Panc1 (cell line): Measurements from ENCODE around the gene ANKRD55. TPM values are rescaled to one million over a fixed set of nuclear protein-coding genes. Genes with fewer than 3 reads are reported as not detected.
"Not testable (repeated sequence)": the region's sequence is repeated elsewhere in the genome, so short reads cannot be mapped to it uniquely, and the experiment has no call there.

Experiments used
- ATAC-seq: fragments of 200-7000 bp; cut with Tn5 transposase; 2 replicates; pipeline ENCODE4 v1.9.1; 2020; ENCODE audit warnings: mild to moderate bottlenecking, moderate library complexity
- BruUV-seq: library from RNA; stranded (reverse); fragments of 400-500 nt; replicated peaks from 2 replicates; lab custom pipeline; 2021; lab: Mats Ljungman, UMichigan
- CTCF ChIA-PET: fragments of 300-600 bp; sonication (Branson Sonifier 250); formaldehyde crosslinking; loops from one replicate; lab custom pipeline; 2022; ENCODE audit warnings: antibody characterized with exemption; lab: Charles Lee
- POLR2A ChIA-PET: fragments of 300-600 bp; sonication (Branson Sonifier 250); formaldehyde crosslinking; loops from one replicate; lab custom pipeline; 2022; ENCODE audit warnings: antibody characterized with exemption; lab: Charles Lee
- DNase-seq: peaks from one replicate; pipeline ENCODE4 v3.0.0-alpha.2; 2010; ENCODE audit warnings: low read depth, low spot score
- H3K27ac ChIP-seq: 2 replicates; pipeline ENCODE4 v1.5.1; 2011; ENCODE audit warnings: mild to moderate bottlenecking, low read length, inconsistent platforms
- H3K27me3 ChIP-seq: fragments of 200-500 bp; sonication (Bioruptor generic); 2 replicates; pipeline ENCODE4 v1.6.0; 2014; ENCODE audit warnings: low read length, inconsistent platforms; ENCODE audit not compliant: control insufficient read depth, insufficient read depth
- H3K36me3 ChIP-seq: fragments of 200-500 bp; sonication (Bioruptor generic); 2 replicates; pipeline ENCODE4 v1.5.1; 2014; ENCODE audit warnings: inconsistent platforms, mild to moderate bottlenecking, low read length, moderate library complexity; ENCODE audit not compliant: control insufficient read depth, insufficient read depth
- H3K4me1 ChIP-seq: 2 replicates; pipeline ENCODE4 v1.5.1; 2011; ENCODE audit warnings: inconsistent platforms, mild to moderate bottlenecking, low read length, moderate library complexity; ENCODE audit not compliant: control insufficient read depth, insufficient read depth
- H3K4me3 ChIP-seq, 2 experiments: 2 replicates each; pipeline ENCODE4 v1.5.1; 2011 to 2012; ENCODE audit warnings: low read depth in 2 of 2, low read length in 2 of 2, mild to moderate bottlenecking in 2 of 2, inconsistent platforms in 1 of 2, moderate library complexity in 1 of 2
- H3K9me3 ChIP-seq: fragments of 200-500 bp; sonication (Bioruptor generic); 2 replicates; pipeline ENCODE4 v1.5.1; 2014; ENCODE audit warnings: low read depth, mild to moderate bottlenecking, inconsistent platforms, low read length, moderate library complexity; ENCODE audit not compliant: control insufficient read depth, insufficient read depth
- CTCF ChIP-seq: fragments of 450-650 bp; IDR thresholded peaks from 2 replicates; pipeline ENCODE4 v1.5.1; 2017; ENCODE audit warnings: mild to moderate bottlenecking
- POLR2AphosphoS5 ChIP-seq: IDR thresholded peaks from 2 replicates; pipeline ENCODE4 v1.6.1; 2012; ENCODE audit warnings: mild to moderate bottlenecking, low read depth, low read length, moderate library complexity
- REST ChIP-seq, 2 experiments: IDR thresholded peaks; 2 replicates each; pipeline ENCODE4 v1.6.1; 2011 to 2012; ENCODE audit warnings: low read depth in 2 of 2, control low read depth in 1 of 2, low read length in 1 of 2, mild to moderate bottlenecking in 1 of 2, moderate library complexity in 1 of 2; ENCODE audit not compliant: insufficient read depth in 1 of 2
- SIN3A ChIP-seq: IDR thresholded peaks from 2 replicates; pipeline ENCODE4 v1.6.1; 2012; ENCODE audit warnings: low read depth, mild to moderate bottlenecking, low read length, moderate library complexity, borderline replicate concordance; ENCODE audit not compliant: insufficient read depth
- TCF7L2 ChIP-seq: IDR thresholded peaks from 2 replicates; pipeline ENCODE4 v1.6.1; 2011; ENCODE audit warnings: mild to moderate bottlenecking, low read depth, low read length, inconsistent platforms
- in situ Hi-C: cut with HindIII; loops from 2 replicates; pipeline ENCODE4 v1.10.0; 2016; ENCODE audit warnings: low sequenced_read_pairs, low pct_unique_long_range_greater_than_20kb
- intact Hi-C: fragments of 100-400 bp; cut with micrococcal nuclease; formaldehyde crosslinking; loops from one replicate; pipeline ENCODE4 v1.10.0; 2022; ENCODE audit not compliant: unreplicated experiment
- total RNA-seq: library from RNA; stranded (reverse); gene quantifications from one replicate; pipeline ENCODE4 v1.2.1, GENCODE V29; 2021; ENCODE audit not compliant: unreplicated experiment

ANKRD55 gene
- total RNA-seq, 1 experiment from 2014 or later: not detected

GRCh38 chr5:56152437-56152836, 80.7 kb downstream of the ANKRD55 start:
- no peaks in the 10 kb centered on the region for H3K4me1 ChIP-seq
- in situ Hi-C loops: no loop called here
- no TSS peak for BruUV-seq
- TF ChIP-seq SIN3A: no peak
- no peak for TF ChIP-seq CTCF
- TF ChIP-seq REST (IDR thresholded peaks at IDR 0.05; ENCODE audit: insufficient read depth in 1 of 2, low read depth in 2 of 2, low read length in 1 of 2): no peak
- no peak for TF ChIP-seq TCF7L2
- TF ChIP-seq POLR2AphosphoS5: no peak
- intact Hi-C loops: no loop called here
- H3K4me3 ChIP-seq: no peak overlapping the region
- no peaks in the 10 kb centered on the region for H3K36me3 ChIP-seq
- POLR2A ChIA-PET: no interaction called here
- H3K27me3 ChIP-seq: no peaks in the 10 kb centered on the region
- no peak overlapping the region for H3K27ac ChIP-seq
- no peak for ATAC-seq
- no peak for DNase-seq
- H3K9me3 ChIP-seq: no peaks in the 10 kb centered on the region
- CTCF ChIA-PET: interaction anchor here (0.6 kb wide), 1 partner anchor 19 kb away, joined by 5 read pairs; no protein-coding TSS in a partner anchor

GRCh38 chr5:56150756-56151155, 82.4 kb downstream of the ANKRD55 start:
- H3K36me3 ChIP-seq, DNase-seq, CTCF ChIA-PET, H3K27me3 ChIP-seq, H3K9me3 ChIP-seq, H3K27ac ChIP-seq, intact Hi-C loops, in situ Hi-C loops, H3K4me3 ChIP-seq, POLR2A ChIA-PET, H3K4me1 ChIP-seq, ATAC-seq, BruUV-seq: not testable (repeated sequence)

GRCh38 chr5:56148453-56148971, 84.6 kb downstream of the ANKRD55 start:
- Histone ChIP-seq H3K27ac (no peak overlapping the region), H3K9me3 (no peaks in the 10 kb centered on the region), H3K36me3 (no peaks in the 10 kb centered on the region), H3K27me3 (no peaks in the 10 kb centered on the region), H3K4me1 (no peaks in the 10 kb centered on the region), H3K4me3 (no peak overlapping the region)
- no TSS peak for BruUV-seq
- intact Hi-C loops: no loop called here
- TF ChIP-seq REST (IDR thresholded peaks at IDR 0.05; ENCODE audit: insufficient read depth in 1 of 2, low read depth in 2 of 2, low read length in 1 of 2): no peak
- no peak for TF ChIP-seq SIN3A
- no peak for TF ChIP-seq POLR2AphosphoS5
- TF ChIP-seq CTCF: no peak
- no peak for TF ChIP-seq TCF7L2
- in situ Hi-C loops: no loop called here
- ChIA-PET CTCF (no interaction called here), POLR2A (no interaction called here)
- ATAC-seq (no peak), DNase-seq (no peak)
